GM18526 (cell line): ENCODE measurements around the gene CEP295NL.

Experiments used
- POLR2A ChIP-seq: IDR thresholded peaks from 3 replicates; pipeline ENCODE4 v1.6.1; 2011; ENCODE audit not compliant: insufficient read length; ENCODE audit errors: extremely low read depth

The CEP295NL gene

DNA sequence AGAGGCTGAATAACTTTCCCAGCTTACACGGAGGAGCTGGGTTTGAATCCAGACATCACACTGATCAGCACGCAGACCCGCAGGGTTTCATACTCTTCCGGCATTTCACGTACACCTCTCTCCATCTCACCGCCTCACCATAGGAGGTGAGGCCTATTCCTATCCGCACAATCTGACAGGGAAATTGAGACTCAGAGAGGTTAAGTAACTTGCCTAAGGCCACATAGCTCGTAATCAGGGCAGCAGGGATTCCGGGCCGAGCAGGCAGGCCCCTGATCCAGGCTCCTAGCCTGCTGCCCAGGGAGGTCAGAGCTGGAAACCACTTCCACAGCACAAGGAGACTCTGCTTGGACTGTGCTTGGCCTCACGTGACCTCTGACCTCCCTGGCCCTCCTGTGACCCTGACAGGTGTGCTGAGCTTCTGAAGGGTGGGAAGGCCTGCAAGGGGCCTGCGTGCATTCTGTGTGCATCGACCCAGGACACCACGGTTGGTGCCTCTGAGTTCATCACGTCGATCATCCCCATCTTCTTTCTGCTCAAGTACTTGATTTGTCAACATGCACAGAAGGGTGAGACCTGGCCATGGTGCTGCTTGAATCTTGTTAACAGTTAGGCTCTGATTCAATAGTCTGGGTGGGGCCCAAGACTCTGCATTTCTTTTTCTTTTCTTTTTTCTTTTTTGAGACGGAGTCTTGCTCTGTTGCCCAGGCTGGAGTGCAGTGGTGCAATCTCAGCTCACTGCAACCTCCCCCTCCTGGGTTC is 4.7 kb downstream of the CEP295NL start:
- TF ChIP-seq POLR2A, result no peak

- no peak for TF ChIP-seq POLR2A
These were observed 5.3 kb downstream of the CEP295NL start for GRCh38 chr17:78897664-78898047.

- no peak for TF ChIP-seq POLR2A
These were observed 6.0 kb downstream of the CEP295NL start for GRCh38 chr17:78896834-78897663.

DNA sequence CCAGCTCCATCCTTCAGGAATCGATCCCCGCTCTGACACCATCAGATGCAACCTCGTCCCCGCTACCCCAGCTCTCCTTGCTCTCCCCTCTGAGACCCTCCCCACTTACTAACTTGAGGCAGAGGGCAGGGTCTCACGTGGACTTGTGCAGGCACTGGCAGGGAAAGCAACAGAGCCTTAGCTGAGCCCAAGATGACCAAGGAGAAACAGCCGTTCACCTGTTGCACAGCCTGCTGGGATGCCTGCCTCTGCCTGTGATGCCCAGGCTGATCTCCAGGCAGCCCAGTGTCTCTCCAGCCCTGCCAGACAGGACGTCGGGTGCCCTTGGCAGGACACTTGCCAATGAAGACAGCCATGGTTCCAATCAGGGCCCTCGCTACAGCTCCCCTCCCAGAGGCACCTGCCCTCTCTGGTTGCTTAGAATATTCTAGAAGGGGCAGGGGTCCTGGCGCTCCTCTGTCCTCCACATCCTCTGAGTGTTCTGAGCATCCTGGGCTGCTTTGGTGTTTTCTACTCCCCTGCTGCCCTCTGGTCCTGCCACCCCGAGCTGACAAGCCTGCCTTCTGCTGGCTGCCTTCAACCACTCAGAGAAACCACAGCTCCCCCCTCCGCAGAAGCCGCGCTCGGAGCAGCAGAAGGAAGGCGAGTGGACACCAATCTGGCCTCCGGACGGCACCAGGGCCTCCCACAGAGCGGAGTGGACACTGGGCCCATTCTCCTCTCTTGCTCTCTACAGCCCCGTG is 6.7 kb downstream of the CEP295NL start:
- no peak for TF ChIP-seq POLR2A

DNA sequence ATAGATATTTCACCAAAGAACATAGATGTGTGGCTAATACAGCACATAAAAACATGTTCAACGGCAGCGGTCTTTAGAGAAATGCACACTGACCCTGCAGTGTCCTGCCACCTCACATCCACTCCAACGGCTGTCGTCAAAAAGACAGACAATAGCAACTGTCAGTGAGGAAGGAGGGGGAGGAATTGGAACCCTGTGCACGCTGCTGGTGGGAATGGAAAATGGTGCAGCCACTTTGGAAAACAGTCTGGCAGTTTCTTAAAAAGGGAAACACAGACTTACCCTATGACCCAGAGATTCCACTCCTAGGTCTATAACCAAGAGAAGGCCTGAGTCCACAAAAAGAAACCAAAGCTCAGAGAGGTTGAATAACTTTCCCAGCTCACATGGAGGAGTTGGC is 7.7 kb downstream of the CEP295NL start:
- no peak for TF ChIP-seq POLR2A

DNA sequence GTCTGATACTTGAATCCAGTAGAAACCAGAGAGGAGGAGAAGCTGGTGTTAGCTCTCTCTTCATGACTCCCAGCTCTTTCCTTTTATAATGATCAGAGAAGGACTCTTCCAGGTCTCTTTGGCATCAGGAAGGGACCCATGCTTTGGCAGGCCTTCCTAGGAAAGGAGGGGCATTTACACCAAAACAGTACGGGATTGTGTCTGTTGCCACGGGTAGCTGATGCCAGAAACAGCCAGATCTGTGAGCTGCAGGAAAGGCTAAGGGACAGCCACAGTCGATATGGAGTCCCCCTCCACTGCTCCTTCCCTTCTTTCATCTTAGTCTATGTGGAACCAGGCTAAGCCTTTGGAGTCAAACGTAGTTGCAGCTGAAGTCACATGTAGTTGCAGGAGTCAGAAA is 9.3 kb downstream of the CEP295NL start:
- TF ChIP-seq POLR2A, result no peak

DNA sequence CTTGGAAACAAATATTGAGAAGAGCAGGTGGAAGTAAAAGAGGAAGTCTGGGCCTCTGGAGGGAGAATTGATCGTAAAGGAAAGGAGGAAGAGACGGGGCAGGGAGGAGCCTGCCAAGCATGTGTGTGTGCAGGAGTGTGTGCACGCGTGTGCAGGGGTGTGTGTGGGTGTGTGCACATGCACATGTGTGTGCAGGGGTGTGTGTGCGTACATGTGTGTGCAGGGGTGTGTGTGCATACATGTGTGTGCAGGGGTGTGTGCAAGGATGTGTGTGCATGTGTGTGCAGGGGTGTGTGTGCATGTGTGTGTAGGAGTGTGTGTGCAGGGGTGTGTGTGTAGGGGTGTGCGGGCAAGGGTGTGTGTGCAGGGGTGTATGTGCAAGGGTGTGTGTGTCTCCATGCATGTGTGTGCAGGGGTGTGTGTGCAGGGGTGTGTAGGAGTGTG is 10.0 kb downstream of the CEP295NL start:
- TF ChIP-seq POLR2A, result no peak

- TF ChIP-seq POLR2A, result no peak
These were observed 10.5 kb downstream of the CEP295NL start for GRCh38 chr17:78892520-78892919.

GRCh38 chr17:78892062-78892456 is 10.9 kb downstream of the CEP295NL start:
- TF ChIP-seq POLR2A, result no peak

DNA sequence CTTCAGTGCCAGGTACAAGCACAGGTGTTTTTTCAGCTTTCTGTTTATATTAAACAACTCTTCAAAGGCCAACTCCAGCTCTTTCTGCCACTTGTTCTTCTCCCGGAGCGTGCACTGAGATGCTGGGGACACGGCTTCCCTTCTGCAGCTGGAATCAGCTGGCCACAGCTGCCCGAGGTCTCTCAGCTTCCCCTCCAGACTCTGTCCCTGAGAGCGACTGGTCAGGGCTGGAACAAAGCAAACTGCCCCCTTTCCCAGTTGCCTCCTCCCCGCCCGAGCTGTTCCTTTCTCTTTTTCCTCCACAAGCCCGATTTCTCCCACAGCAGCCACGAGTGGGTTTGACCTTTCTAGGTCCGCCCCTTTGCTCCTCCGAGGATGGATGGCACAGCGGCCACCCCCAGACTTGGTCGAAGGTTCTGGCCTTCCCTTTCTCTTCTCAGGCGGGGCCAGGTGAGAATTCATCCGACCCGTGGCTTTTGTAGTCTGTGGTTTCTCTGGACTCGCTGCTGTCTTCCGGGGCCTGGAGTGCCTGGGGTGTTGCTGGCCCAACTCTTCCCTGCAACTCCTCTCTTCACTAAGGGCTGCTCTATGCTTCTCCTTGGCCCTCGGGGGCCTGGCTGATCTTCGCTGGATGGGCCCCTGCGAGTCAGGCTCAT is 11.5 kb downstream of the CEP295NL start:
- no peak for TF ChIP-seq POLR2A

- peak; percentile 21 for TF ChIP-seq POLR2A
These were observed 12.5 kb downstream of the CEP295NL start for GRCh38 chr17:78890498-78890897.

GRCh38 chr17:78889531-78889930 is 13.5 kb downstream of the CEP295NL start:
- TF ChIP-seq POLR2A, result no peak

DNA sequence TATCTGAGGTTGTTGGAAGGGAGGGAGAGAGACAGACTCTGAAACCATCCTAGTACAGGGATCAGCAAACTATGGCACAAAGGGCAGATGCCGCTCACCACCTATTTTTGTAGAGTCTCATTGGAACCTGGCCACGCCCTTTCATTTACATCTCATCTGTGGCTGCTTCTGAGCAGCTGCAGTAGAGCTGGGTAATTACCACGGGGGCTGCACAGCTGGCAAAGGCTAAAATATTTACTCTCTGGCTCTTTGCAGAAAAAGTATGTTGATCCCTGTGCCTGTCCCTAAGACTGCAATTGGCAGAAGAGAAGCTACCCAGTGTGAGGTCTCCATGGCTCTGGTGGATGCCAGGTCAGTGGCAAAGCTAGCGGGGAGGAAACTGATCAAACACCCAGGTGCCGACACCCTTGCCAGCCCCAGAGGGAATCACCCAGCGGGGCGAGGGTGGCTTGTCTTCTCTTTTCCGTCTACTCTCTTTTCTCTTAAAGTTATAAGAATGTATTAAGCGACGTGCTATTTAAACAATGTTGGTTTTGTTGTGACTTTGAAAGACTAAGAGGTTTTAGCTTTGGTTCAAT is 14.0 kb downstream of the CEP295NL start:
- no peak for TF ChIP-seq POLR2A

DNA sequence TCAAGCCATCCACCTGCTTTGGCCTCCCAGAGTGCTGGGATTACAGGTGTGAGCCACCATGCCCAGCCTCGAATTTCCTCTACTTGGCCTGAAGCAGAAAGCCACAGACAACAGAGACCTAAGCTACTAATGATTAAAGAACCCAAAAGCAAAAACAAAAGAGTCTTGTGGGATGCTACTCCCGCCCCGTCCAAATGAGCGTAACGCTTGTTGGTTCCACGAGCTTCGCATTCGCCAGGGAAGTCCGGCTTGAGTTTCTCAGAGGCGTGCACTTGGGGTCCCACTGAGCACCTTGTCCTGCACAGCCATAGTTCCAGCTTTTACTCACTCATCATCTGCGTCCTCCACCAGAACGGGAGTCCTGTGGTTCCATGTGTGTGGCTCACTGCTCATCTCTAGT is 16.0 kb downstream of the CEP295NL start:
- no peak for TF ChIP-seq POLR2A

GRCh38 chr17:78885956-78886355 is 17.0 kb downstream of the CEP295NL start:
- no peak for TF ChIP-seq POLR2A
